AG09309 (cell line): ENCODE data around the gene ZNF565.
A peak's percentile ranks its signal among the peaks of the same experiment; 100 is the strongest.

Experiments
- DNase-seq: peaks from one replicate; pipeline ENCODE4 v3.0.0-alpha.2; 2010; ENCODE audit warnings: low read depth
- H3K4me3 ChIP-seq: 2 replicates; pipeline ENCODE4 v1.5.1; 2011; ENCODE audit warnings: mild to moderate bottlenecking, low read depth, low read length, moderate library complexity; ENCODE audit not compliant: control insufficient read depth
- TF ChIP-seq, protein P1 (sequence below): IDR thresholded peaks from 2 replicates; pipeline ENCODE4 v1.5.1; 2011; ENCODE audit warnings: mild to moderate bottlenecking, low read depth, low read length, inconsistent platforms; ENCODE audit not compliant: insufficient read depth, control insufficient read depth; ENCODE audit errors: missing control alignments

ZNF565 gene

DNA sequence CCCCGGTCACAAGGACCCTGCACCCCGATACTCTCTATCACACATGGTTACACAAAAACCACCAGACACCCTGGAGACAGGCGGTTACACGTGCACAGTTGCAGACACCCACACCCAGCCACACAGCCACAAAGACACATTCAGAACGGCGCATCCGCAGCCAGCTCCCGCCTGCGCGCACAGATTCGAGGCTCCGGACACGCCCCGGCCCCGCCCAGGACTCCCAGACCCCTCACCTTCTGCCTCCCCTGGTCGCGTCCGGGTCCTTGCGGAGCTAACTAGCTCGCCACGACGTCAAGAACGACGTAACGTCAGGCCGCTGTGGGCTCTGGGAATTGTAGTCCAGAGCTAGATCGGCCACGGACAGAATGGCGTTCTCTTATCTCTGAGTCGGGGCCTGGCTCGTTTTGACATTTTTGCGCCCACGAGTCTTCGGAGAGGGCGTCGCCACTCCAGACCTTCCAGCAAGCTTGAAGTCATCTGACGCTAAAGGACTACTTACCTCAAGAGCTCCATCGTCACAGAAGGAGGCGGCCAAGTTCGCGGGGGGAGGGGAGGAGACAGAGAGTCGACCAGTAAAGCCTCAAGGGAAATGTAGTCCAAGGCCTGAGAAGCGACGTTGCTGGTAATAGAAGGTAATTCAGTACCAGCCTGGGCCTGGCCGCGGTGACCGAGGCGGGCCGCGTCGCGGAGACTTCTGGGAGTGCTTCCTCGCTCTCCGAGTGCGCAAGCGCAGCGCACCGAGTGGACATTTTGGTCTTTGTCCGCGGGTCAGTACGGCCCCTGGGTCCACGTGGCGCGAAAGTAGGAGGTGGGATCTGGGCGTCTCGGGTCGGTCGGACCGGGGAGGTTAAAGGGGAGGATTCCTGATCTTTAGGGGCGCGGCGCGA, at the start of gene ZNF565, which contains the start of gene ZNF146:
Gene ZNF565 (minus strand): TSS at position 280 of the 890 bp plus-strand sequence. CDS start 12,680 bp downstream, outside the sequence.
Gene ZNF146 (plus strand): TSS at position 721 of the 890 bp plus-strand sequence. CDS start 21,335 bp downstream, outside the sequence.
- peak within 1 kb of the TSS; percentile 86 for H3K4me3 ChIP-seq
- TF ChIP-seq, protein P1, sequence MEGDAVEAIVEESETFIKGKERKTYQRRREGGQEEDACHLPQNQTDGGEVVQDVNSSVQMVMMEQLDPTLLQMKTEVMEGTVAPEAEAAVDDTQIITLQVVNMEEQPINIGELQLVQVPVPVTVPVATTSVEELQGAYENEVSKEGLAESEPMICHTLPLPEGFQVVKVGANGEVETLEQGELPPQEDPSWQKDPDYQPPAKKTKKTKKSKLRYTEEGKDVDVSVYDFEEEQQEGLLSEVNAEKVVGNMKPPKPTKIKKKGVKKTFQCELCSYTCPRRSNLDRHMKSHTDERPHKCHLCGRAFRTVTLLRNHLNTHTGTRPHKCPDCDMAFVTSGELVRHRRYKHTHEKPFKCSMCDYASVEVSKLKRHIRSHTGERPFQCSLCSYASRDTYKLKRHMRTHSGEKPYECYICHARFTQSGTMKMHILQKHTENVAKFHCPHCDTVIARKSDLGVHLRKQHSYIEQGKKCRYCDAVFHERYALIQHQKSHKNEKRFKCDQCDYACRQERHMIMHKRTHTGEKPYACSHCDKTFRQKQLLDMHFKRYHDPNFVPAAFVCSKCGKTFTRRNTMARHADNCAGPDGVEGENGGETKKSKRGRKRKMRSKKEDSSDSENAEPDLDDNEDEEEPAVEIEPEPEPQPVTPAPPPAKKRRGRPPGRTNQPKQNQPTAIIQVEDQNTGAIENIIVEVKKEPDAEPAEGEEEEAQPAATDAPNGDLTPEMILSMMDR: no peak
- peak; percentile 95 for DNase-seq

DNA sequence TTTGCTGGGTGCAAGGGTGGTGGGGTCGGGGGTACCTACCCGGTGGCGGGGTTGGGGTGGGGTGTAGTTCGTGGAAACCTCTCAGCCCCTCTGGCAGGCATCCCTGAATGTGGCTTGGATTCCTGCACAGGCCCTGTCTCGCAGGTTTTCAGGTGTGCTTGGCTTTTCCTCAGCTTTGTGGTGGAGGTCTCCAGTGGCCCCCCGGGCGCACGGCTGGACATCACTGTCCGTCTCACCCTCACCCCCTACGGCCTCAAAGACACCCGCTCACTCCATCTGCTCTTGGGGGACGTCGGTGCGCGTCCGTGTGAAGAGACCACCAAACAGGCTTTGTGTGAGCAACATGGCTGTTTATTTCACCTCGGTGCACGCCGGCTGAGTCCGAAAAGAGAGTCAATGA, 44.7 kb upstream of the ZNF565 start:
- DNase-seq: no peak
- TF ChIP-seq, protein P1: no peak
- no peak overlapping the region for H3K4me3 ChIP-seq

DNA sequence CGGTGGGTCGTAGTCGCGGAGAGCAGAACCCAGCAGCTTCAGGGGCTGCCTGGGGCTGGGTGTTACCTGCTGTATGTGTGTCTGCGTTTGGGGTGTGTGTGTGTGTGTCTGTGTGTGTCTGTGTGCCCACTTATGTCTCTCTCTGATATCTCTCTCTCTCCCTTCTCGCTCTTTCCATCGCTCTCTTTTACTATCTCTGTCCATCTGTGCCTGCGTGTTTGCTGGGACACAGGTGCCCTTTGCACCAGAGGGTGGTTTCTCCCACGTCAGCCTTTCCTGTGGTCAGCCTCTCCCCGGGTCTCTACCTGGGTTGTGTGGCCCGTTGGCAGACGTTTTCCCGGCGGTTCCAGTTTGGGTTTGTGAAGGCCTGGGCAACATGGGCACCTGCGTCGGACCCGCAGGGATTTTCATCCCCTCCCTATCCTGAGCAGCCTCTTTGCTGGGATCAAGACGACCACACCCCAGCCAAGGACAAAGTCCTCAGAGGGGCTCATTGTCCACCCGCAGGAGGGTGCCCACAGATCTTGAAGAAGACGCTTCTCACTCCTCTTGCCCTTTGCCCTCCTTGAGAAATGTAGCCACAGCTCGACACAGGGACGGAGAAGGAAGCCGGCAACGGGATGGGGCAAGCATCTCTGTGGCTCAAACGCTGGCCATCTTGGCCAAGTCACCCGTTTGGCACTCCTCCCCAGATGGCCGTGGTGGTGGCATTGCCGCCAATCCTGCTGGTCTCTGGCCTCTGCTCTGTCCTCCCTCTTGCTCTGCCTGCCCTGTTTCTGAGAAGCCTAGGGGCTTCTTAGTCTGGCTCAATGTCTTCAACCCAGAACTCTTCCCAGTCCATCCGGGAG, 43.8 kb upstream of the ZNF565 start:
- no peak for DNase-seq
- H3K4me3 ChIP-seq: no peak overlapping the region
- TF ChIP-seq, protein P1: no peak

DNA sequence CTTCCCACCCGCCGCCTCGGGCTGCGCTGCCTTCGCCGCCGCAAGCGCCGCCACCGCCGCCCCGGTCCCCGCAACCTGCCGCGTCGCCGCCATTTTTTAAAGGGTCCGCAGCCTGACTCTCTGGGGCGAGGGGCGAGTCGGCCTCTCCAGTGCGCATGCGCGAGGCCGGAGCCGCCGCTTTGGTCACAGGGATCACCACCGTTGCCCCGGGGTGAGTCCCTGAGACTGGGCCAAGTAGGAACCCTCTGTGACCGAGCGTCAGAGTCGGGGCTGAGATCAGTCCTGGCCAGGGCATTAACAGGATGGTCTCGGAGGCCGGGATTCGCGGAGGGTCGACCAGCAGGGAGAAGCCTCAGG, 43.0 kb upstream of the ZNF565 start:
- DNase-seq: no peak
- TF ChIP-seq, protein P1: no peak
- H3K4me3 ChIP-seq: peak overlapping the region; percentile 20

DNA sequence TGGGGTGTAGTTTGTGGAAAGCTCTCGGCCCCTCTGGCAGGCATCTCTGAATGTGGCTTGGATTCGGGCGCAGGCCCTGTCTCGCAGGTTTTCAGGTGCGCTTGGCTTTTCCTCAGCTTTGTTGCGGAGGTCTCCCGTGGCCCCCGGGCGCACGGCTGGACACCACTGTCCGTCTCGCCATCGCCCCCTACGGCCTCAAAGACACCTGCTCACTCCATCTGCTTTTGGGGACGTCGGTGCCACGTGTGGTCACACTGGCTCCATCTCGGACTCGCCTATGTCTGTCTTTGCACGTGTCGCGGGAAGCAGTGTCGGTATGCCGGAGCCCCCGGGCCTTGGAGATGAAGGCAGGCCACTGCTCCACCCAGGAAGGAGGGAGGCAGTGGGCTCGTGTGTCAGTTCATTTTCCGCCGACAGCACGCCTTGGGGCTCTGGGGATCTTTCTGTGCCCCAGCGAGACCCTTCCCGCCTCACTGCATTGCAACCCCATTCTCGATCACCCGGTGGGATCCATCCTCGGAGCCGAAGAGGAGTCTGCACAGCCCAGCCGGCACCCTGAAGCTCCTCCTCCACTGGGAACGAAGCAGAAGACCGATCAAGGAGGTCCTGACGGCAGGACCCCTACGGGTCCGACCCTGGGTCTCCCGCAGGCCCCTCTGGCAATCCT, 42.5 kb upstream of the ZNF565 start:
- DNase-seq: no peak
- TF ChIP-seq, protein P1: no peak
- H3K4me3 ChIP-seq: peak overlapping the region; percentile 20

DNA sequence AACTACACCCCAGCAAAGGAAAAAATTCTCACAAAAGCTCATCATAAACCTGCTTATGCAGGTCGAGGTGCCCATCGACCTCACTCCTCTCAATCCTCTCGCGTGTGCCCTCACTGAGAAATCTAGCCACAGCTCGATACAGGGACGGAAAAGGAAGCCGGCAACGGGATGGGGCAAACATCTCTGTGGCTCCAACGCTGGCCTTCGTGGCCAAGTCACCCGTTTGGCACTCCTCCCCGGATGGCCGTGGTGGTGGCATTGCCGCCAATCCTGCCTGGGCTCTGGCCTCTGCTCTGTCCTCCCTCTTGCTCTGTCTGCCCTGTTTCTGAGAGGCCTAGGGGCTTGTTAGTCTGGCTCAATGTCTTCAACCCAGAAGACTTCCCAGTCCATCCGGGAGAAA, 41.6 kb upstream of the ZNF565 start:
- no peak for DNase-seq
- TF ChIP-seq, protein P1: no peak
- no peak overlapping the region for H3K4me3 ChIP-seq
